ENCODE results near the gene EXOC6B. TPM values are rescaled to one million over a fixed set of nuclear protein-coding genes. Genes with fewer than 3 reads are reported as not detected.

EXOC6B gene
- total RNA-seq, 1 donor from 2014 or later, result 46.1 TPM

Other genes starting within 250 kb of the EXOC6B start
- 12.4 and 16.0 TPM in 2 replicates for gene SPR, start 61.4 kb upstream of the EXOC6B start, total RNA-seq (ENCODE audit: low replicate concordance)
- 0.71 and 0.97 TPM in 2 replicates for gene EMX1, start 91.5 kb upstream of the EXOC6B start, total RNA-seq (ENCODE audit: low replicate concordance)
- gene SFXN5, start 245.7 kb upstream of the EXOC6B start, total RNA-seq (ENCODE audit: low replicate concordance), result 15.0 and 27.3 TPM in 2 replicates